T-helper 2 cell treated with Interferon-gamma antibody and Interleukin-4, amounts not matched to agents 100 ng/mL and 5 ng/mL, for 36 hours (primary cell): Measurements from ENCODE around the gene TMUB1. TPM values are rescaled to one million over a fixed set of nuclear protein-coding genes. Genes with fewer than 3 reads are reported as not detected.

Experiments
- intact Hi-C: fragments of 100-400 bp; cut with micrococcal nuclease; formaldehyde crosslinking; loops from one replicate; pipeline ENCODE4 v1.15.1; 2023
- total RNA-seq: library from RNA; stranded (reverse); gene quantifications from 2 replicates; pipeline ENCODE4 v1.2.3, GENCODE V29; 2022

The TMUB1 gene
- total RNA-seq, 1 donor from 2014 or later, result 55.4 TPM

DNA sequence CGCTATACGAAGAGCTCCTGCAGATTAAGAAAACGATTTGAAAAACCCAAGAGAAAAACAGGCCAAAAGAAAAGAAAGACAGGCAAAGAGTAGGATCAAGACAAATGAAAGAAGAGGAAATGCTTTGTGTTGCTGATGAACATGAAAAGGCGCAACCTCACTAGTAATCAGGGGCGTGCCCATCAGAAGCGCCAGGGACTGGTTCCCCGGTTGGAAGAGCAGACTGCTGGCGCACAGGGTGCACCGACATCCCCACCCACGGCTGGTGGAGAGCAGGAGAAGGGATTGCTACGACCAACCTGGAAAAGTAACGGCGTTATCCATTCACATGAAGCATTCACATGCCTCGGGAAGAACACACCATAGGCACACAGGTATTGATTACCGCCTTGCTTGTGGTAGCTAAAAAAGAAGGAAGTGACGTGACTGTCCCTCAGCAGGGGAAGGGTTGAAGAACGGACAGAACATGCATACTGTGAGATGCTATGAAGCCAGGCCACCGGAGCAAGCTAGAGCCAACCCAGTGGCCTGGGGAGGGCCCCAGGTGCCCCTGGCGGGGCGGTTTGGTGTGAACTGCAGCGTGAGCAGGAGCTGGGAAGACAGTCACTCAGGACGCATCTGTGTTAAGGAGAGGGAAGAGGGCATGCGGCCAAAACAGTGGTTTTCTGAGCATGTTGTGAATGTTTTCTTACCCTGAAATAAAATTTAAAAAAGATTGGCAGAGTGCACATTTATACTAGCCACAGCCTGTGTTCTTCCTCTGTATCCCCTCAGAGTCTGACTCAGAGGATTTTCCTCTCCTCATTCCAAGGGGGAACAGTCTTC, 21.3 kb upstream of the TMUB1 start:
- intact Hi-C loops, result no loop called here

DNA sequence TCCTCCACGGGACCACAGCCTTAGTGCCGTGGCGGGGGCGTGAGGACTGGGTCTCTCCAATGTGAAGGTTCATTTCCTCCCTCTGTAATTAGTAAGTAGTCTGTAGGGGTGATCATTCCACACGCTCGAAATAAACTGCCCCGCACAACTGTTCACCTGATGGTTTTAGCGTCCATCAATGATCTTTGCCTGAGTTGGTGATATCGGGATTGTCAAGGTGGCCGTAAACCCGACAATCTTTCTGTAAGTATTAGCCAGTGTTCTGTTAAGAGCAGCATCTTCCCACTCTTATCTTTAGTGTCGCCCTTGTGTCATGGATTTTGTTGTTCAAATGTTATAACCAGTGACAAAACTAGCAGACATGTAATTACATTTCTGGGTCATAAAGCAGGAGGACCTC, 20.7 kb upstream of the TMUB1 start:
- intact Hi-C loops, result no loop called here

DNA sequence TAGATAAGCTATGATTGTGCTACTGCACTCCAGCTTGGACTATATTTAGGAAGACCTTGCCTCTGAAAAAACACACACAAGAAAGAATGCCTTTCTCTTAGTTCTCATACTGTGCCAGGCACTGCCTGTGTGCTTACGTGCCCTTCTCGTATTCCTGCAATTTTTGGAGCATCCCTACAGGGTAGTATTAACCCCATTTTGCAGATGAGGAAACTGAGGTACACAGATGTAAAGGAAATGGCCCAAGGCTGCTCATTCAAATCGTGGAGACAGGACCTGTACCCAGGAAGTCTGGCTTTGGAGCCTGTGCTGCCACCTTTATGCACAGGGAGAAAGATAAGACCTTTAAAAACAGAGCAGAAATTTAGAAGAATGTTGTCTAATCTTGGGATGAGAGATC, 19.7 kb upstream of the TMUB1 start:
- intact Hi-C loops, result no loop called here

DNA sequence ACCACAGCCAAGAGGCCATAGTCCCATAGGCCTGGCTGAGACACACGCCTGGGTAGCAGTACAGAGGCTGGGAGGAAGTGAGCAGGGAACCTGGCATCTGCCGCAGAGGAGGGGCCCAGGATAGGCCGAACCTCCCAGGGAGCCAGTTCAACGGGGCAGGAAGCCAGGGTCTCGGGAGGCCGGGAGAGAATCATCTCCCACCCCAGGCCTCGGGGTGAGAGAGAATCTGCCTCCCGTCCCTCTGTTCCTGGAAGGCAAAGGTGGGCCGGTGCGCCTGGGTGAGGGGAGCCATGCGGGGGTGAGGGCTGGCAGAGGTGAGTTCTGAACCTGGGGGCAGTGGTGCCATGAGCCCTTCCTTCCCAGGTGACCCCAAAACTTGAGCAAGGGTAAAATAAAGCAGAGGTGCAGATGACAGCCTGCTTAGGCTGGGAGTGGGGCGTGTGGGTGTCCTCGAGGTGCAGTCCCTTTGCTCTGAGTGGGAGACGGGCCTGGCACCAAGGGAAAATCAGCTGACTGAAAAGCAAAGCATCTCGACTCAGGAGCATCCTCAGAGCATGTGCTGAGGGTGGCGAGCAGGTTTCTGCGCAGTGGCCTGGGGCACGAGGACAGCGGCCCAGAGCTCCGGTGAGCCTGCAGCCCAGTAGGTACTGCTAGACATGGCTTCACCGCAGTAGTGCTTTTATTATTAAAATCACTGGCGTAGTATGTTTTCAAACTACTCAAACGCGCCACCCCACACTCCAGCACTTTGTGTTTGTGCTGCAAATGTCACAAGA, 18.5 kb upstream of the TMUB1 start:
- intact Hi-C loops, result no loop called here

DNA sequence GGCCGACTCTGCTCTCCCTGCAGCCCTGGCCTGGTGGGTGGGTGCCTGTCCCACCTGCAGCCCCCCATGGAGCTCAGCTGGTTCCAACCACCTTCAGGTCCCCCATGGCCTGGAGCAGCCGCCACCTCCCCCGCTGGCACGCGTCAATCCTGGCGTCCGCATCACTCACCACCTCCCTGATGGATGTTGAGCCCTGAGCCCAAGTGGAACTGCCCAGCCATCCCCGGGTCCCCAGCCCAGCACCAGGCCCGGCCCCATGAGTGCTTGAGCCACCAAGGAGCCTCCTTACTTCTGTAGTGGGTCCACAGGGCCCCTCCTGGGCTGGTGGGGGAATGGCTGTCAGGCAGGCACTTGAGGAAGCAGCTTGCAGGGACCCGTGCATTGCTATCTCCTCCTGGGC, 17.6 kb upstream of the TMUB1 start:
- intact Hi-C loops, result no loop called here

DNA sequence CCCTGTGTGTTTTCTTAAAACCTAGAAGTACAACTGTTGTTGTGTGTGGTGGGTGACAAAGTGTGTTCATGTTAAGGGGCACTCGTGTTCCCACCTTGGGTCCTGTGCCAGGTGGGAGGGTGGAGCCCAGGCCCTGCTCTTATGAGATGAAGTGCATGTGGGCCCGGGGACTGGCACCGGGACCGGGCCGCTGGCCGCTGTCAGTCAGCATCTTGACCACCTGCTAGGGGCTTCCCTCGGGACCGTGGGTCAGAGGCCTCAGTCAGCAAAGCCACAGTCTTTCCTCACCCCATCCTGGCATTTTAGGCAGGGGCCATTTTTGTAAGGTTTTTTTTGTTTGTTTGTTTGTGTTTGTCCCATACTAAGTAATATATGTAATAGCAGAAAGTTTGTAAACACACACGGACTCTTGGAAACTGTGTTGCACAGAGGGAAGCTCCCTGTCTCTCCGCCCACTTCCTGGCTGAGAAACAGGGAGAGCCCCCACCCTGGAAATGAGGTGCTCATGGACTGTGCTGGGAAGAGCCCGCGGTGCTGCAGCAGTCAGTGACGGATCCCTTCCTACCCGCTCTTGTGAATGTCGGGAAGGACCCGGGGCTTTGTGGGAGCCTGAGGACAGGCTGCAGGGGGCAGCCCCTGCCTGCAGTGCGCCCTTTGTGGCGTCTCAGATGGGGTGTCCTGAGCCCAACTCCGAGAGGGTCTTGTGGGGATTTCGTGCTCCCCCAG, 16.4 kb upstream of the TMUB1 start:
- intact Hi-C loops, result no loop called here

DNA sequence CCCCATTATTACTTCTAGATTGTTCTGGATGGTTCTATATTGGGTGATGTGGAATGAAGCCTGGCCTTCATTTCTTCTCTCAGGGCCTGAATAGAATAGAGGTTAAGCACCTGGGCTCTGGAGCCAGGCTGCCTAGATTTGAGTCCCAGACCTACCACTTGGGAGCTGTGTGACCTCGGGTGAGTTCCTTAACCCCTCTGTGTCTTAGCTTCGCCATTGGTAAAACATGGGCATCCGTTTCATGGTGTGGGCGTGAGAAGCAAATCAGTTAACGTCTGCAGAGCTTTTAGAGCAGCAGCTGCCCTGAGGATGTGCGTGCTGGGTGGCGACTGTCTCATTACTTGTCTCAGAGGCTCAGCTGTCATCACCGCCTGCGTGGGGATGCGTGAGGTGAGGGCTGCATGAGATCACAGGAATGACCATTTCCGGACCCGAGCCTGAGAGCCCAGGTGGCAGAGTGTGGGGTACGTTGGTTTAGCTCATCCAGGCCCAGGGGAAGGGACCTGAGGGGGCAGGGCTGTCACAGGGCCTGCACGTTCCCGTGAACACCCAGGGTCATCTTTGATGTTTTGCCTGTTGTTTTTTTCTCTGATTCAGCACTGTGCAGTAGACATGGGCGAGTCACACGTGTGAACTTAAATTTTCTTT, 12.7 kb upstream of the TMUB1 start:
- intact Hi-C loops, result no loop called here

DNA sequence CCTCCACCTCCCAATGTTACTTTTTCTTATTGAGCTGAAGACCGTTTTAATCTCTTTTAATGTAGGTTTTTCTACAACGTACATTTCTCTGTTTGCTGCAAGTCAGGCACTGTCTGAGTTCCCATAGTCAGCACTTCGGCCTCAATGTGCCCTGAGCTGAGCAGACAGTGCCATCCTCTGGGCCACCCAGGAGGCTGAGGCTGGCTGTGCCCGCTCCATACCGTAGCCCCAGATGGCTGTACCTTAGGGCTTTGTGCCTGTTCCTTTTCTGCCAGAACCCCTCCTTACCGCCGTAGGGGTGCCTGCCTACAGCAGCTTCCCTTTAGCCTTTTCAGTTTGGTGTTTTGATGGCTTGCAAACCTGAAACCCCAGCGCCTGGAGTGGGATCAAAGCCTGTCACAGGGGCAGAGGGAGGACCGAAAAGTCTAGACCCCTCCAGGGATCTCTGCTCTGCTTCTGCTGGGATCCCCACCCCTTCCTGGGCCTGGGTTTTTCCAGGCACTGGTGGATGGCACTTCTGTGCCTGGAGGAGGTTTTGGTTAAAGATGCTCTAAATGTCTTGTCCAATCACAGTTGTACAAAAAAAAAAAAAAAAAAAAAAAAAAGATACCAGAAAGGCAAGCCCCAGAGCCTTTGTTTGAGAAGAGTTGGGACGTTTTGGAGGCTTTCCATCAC, 12.0 kb upstream of the TMUB1 start:
- intact Hi-C loops, result no loop called here

DNA sequence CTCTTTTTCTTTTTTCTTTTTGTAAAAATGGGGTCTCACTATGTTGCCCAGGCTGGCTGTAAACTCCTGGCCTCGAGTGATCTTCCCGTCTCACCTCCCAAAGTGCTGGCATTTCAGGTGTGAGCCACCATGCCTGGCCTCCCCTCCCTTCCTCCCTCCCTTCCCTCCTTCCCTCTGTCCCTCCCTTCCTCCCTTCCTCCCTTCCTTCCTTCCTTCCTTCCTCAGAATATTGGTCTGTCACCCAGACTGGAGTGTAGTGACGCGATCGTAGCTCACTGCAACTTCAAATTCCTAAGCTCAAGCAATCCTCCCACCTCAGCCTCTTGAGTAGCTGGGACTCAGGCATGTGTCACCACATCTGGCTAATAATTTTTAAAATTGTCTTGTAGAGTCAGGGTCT, 11.4 kb upstream of the TMUB1 start:
- intact Hi-C loops, result no loop called here

DNA sequence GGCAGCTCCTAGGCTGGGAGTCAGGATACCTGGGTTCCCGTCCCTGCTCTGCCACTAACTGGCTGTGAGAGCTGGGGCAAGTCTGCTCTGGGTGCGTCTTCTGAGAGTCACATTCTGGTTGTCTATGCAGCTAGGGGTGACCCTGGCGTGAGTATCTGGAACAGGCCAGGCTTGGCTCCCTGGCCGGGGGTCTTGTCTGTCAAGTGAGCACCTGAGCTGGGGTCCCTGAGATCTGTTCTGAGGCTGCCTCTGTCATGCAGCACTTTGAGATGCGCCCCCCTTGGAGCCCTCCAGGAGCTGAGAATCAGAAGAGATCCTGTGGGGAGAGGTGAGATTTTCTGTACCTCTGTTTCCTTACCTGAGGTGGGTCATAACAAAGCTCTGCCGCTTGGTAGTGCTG, 10.5 kb upstream of the TMUB1 start:
- intact Hi-C loops, result no loop called here

DNA sequence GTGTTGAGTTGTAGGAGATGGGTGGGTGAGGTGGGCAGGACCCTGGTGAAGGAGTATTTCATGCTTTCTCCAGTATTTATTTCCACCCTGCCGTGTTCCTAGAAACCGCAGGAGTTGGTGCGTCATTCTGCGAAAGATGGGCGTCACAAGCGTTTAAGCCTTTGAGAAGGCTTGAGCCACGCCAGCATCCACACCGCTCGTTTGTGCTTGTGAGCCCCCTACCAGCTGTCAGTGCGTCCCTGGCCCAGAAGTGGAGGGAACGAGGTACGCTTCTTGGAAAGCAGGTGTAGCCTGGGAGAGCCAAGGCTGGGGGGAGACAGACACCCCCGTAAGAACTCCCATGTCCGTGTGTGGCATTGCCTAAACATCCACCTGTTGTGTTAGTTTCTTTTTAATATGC, 8.7 kb upstream of the TMUB1 start:
- intact Hi-C loops, result loop anchor here (2.0 kb wide), 1 partner anchor 19 kb away; no protein-coding TSS in a partner anchor

DNA sequence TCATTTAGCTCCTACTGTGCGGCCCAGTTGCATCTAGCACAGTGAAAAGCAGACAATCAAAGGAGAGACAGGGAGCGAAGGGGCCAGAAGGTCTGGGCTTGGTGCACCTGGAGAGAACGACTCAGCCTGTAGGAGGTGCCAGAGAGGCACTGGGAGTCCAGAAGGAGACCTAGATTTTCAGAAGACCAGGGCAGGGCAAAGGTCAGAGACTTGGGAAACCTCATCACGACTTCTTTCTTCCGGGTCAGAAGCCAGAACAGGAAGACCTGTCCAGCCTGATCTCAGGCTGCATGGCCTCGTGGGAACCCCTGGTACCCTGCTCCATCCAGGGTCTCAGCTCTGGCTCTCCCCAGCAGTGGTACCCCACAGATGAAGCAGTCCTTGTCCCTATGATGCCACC, 8.1 kb upstream of the TMUB1 start:
- intact Hi-C loops, result loop anchor here (2.0 kb wide), 1 partner anchor 19 kb away; no protein-coding TSS in a partner anchor

DNA sequence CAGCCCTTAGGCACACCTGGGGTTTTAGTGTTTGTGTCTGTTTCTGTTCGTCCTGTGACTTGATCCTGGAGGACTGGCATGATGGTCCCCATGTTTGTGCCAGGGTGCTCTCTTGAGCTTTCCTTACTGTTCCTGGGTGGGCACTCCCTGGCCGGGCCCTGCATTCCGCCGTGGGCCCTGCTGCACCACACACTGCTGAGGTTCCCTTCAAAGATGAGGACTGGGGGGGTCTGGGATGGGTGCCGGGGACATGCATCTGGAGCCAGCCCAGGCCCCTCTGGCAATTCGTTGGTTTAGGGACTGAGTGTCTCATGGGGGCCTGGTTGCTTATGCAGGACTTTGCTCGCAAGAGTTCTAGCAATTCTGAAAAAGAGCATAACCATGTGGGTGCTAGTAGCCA, 7.7 kb upstream of the TMUB1 start:
- intact Hi-C loops, result loop anchor here (2.0 kb wide), 1 partner anchor 20 kb away; no protein-coding TSS in a partner anchor

DNA sequence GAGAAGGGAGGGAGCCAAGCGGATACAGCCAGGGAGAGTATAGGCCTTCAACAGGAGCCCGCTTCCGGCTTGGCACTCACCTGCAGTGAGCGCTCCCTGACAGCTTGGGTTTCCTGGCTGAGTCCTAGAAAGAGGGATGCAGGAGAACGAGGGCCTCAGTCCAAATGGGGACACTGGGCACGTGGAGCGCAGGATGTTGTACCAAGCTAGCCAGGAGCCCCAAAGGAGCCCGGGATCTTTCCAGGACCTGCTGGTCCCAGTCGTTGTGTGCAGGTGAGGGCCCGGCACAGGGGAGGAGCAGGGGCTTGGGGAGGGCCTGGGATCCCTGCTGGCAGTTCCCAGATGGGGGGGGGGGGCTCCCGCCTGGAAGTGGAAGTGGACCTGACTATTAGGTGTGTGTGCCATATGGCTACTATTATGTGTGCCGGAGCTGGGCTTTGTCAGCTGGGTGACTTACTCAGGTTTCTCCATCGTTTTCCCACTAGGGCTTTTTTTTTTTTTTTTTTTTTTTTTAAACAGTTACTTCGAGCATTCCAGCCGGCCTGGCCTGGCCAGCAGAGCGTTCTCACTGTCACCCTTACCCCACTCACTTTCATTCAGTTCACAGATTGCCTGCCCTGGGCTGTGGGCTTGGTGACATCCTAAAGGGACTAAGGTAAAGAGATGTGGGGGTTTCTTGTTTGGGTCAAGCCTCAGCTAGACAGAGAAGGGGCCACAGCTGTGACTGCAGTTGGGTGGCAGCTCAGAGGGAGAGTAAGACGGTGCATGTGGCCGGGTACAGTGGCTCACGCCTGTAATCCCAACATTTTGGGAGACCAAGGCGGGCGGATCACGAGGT, 6.8 kb upstream of the TMUB1 start:
- intact Hi-C loops, result loop anchor here (2.0 to 10.0 kb wide), 2 partner anchors 21 to 115 kb away; partner anchors contain the start of gene KCNH2

DNA sequence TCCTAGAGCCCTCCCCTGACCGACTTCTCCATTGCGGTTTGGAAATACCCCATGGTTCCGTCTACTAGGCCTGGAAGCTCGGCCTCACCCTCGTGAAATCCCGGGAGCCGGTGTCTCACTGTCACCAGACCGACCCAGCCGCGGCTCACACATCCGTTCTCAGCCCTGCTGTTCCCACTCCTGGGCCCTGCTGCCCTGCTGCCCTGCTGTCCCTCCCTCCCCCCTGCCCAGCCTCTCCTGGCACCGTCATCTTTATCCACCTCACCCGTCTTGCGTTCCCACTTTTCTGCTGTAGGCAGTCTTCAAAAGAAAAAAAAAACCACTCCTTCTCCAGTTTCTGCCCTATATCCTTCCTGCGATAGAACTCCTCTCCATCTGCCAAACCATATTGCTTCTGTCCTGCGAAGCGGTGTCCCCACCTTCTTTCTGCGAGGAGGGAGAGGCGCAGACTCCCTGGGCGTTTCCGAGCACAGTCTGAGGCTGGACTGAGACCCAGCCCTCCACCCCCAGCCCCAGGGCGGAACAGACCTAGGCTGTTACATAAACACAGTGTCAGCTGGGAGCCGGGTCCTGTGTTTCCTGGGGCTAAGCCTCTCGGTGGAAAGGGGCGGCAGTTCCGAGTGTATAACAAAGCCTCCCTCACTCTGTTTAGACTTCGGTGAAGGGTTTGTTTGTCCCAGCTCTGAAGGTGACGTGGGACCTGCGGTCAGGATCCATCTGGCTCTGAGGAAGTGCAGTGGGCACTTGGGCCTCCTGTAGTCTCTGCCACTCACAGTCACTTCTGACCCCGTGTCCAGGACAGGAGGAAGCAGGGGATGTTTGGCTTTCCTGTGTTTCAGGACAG, 5.8 kb upstream of the TMUB1 start:
- intact Hi-C loops, result loop anchor here (10.0 kb wide), 1 partner anchor 114 kb away; the partner anchor contains the start of gene KCNH2

DNA sequence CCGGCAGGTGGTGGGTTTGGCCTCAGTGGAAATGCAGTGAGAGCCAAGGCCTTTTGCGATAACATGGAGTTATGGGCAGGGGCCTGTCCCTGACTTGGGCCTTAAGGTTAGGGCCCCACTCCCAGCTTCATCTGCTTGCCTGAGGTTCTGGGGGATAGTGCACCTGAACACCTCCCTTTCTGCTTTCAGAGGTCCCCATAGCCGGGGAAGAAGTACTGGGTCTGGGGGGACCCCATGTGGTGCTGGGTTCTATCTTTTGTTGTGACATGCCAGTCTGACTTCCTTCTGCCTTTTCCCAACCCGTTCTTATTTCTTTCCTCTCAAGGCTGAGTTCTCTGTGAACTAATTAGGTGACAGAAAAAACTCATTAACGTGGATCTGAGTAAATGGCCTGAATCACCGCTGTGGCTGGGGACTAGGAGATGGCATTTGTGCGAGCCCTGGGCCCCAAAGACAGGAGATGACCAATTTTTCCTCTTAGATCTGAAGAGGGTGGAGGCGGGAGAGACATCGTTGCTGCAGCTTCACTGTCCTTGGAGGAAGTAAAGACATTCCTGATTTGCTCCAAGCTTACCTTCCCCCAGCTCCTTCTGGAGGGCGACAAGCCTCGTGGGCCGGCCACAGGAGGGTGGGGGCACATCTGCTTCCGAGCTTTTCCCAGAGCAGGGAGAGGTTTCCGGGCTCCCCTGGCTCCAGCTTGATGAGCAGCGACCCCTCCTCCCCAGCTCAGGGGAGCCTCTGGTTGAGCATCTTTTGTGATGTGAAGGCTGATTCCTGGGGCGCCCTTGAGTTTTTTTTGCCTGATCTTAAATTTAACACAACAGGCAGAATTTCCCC, 4.9 kb upstream of the TMUB1 start:
- intact Hi-C loops, result loop anchor here (10.0 kb wide), 1 partner anchor 113 kb away; the partner anchor contains the start of gene KCNH2

DNA sequence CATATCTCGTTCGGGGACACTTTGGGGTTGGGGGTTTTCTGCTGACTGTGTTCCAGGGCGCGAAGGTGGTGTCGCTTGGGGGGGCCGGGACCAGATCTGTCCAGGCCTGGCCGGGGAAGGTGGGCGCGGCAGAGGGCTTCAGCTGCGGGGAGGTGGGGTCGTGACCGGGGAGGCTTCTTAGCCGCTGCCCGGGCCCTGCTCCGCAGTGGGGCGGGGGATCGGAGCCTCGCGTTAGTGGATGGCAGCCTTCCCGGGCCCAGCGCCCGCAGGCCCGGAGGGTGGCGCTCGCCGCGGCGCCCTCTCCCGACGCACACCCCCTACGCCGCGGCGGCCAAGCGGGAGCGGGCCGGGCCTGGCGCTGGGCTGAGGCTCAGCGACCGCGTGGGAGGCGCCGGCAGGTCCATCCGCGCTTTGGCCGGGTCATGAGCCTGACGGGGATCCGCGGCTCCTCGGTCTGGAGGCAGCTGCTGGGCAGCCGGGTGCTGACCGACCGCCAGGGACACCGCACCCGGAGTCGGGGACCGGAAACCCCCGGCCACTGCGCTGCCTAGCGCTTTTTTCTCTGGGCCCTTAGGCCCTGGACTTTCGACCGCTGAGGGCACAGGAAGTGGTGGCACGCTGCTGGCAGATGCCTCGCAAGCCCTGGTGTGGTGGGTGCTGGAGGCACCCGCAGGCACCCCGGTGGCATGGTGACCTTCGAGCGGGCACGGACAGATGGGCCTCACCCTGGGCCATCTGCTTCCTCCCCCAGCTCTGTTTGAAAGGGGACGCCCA, 4.1 kb upstream of the TMUB1 start:
- intact Hi-C loops, result loop anchor here (10.0 kb wide), 1 partner anchor 113 kb away; the partner anchor contains the start of gene KCNH2
